ENCODE results near the gene ESD.

DNA sequence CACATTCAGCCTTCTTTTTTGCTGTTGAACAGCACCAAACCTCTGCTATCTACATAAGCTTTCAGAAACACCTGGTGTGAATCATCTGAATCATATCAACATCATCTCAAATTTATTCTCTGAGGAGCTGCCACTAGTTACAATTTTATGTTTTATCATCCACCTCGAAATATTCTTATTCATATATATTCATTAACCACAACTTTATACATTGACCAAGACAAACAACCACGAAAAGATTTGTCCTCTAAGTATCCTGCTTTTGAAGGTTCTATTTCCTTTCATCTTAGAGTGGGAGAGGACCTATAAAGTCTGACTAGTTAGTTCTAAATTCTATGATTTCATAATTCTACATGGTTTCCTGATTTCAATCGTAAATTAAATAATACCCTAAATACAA lies 18.9 kb downstream of the ESD start:
- TF ChIP-seq CTCF (conservative IDR thresholded peaks at IDR 0.05 in 1 of 2, IDR thresholded peaks at IDR 0.05 in 1 of 2; ENCODE audit: extremely low read depth in 1 of 2, insufficient read depth in 1 of 2, low read depth in 1 of 2, low read length in 2 of 2) (no peak), EZH2 (IDR thresholded peaks at IDR 0.05; ENCODE audit: borderline replicate concordance, low read length) (no peak)

Data from mammary epithelial cell (primary cell).